HS-27A (cell line): ENCODE data around the gene SIAH1.
"Not testable (repeated sequence)": the region's sequence is repeated elsewhere in the genome, so short reads cannot be mapped to it uniquely, and the experiment has no call there.

Source experiments
- DNase-seq: peaks from one replicate; pipeline ENCODE4 v3.0.0-alpha.2; 2012; ENCODE audit warnings: low read depth, missing footprints

The SIAH1 gene

DNA sequence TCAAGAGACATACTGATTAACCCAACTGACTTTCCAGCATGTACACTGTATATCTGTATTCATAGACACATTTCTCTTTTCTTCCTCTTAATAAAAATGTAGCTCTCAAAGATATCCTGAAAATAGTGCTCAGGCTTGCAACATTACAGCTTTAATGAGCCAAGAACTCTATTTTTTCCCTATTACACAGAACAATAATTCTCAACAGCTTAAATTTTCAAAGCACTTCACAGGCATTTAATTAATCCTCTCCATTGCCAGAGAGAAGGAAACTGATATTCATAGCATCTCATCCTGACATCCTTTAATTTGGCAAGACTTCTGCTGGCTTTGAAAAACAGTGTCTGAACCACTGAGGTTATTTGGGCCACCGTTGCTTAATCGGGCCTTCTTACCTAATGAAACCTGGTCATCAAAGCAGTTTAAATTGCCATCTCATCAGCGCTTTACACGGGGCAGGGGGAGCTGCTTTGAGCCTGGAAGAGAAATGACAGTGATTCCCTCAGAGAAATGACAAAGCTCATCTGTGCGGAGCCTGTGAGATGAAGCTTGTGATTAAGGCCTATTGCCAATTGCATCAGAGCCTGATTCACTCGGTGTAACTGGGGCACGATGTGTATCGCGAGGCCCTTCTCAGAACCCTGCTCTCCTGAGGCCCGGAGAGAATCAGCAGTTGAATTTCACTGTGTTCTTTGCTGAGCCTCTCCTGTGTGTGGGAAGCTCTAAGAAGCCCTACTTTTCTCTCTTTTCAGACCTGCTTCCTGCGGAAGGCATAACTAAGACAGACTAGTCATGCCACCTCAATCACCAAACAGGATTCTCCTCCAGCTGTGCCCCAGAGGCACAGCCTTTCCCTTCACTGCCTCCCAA lies 8.5 kb upstream of the SIAH1 start:
- DNase-seq, result no peak

- DNase-seq, result no peak
Observed at GRCh38 chr16:48392407-48392806, 7.2 kb upstream of the SIAH1 start.

GRCh38 chr16:48386559-48387312 lies 1.5 kb upstream of the SIAH1 start:
- no peak for DNase-seq

DNA sequence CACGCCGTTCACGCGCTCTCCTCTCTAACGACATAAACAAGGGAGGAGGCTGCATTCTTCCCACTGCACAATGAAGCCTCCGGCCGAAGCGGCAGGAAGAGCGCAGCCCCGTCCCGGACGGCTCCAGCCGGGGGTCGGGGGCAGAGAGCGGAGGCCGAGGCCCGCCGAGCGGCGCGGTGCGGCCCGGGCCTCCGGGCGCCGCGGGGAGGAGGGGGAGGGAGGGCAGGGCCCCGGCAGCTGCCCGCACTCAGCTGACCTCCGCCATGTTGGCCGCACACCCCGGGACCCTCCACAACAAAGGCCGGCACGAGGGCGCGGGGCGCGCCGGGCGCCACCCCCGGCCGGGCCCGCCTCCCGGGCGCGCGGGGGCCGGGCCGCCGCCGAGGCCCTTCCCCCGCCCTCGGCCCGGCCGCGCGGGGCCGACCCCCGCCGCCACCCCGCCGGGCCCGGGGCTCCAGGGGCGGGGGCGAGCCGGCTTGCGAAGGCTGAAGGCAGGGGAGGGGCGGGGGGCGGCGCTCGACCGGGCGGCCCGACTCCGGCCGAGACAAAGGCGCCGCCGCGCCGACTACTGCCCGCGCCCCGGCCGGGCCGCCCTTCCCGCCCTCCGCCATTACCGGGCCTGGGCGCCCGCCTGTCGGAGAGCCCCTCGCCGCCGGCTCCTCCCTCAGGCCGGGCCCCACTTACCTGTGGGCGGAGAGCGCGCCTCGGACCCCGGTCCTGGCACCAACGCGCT lies 527 bp downstream of the SIAH1 start:
- DNase-seq, result no peak

DNA sequence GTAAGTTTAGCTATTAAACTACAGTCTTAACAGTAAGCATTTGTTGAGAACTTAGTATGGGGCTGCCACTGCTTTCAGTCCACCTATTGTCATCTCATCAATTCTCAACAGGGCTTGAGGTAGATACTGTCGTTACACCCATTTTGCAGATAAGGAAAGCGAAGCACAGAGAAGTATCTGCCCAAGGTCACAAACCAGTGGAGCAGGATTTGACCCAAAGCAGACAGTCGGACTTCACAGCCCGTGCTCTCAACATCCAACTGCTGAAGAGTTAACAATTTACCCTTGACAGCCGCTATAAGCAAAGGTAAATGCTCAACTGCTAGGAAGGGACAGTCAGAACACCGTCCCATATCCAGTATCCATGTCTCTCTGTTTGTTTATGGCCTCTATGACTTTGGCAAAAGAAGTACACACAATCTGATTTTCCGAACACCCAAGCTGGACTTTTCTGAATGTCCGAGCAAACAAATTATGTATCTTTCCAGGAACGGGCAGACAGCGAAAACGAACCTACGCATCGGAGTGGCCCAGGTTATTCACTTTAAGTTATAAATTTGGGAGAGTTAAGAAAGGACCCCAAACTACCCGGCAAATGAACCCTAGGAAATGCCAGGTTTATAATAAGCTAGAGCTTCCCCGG lies 1.2 kb downstream of the SIAH1 start:
- DNase-seq, result no peak

- DNase-seq, result no peak
Observed at GRCh38 chr16:48383009-48383876, 2.0 kb downstream of the SIAH1 start.

GRCh38 chr16:48382131-48382530 lies 3.1 kb downstream of the SIAH1 start:
- no peak for DNase-seq

DNA sequence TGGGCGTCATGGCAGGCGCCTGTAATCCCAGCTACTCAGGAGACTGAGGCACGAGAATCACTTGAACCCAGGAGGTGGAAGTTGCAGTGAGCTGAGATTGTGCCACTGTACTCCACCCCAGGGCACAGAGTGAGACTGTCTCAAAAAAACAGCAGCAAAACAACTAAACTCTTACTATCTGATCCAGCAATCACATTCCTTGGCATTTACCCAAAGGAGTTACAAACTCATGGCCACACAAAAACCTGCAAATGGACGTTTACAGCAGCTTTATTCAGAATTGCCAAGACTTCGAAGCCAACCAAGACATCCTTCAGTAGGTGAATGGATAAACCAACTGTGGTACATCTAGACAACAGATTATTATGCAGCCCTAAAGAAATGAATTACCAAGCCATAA lies 4.0 kb downstream of the SIAH1 start:
- no peak for DNase-seq

DNA sequence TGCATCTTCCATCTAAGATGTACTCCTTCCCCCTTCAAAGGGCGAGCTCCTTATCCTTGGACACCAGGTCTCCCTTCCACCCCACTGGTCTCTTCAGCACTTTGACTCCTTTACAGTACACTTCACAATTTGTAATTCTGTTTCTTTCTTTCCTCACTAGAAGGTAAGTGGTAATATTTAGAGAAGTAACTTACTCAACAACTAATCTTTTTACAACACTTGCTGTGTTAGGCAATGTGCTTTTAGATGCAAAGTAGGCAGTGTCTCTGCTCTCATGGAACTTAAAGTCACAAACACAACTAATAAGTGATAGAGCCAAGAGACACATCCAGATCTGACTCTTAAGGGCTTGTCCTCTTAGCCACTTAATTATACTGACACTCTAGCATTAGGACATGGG lies 6.4 kb downstream of the SIAH1 start:
- no peak for DNase-seq

GRCh38 chr16:48378276-48378675 lies 6.9 kb downstream of the SIAH1 start:
- DNase-seq, result no peak

GRCh38 chr16:48377301-48377700 lies 7.9 kb downstream of the SIAH1 start:
- not testable (repeated sequence) for DNase-seq

DNA sequence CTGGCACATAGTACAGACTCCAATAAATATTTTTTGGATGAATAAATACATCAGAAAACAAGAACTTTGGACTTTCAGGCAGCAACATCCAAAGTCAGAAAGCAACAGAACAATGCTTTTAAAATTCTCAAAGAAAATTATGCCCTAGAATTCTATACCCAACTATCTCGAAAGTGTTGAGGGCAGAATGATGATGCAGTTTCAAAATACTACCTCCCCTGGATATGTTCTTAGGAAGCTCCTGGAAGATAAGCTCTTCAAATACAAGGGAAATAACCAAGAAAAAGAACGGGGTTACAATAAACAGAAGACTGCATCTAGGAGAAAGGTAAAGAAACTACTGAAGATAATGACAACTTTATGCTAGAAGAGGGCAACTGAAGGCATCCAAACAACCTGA lies 11.0 kb downstream of the SIAH1 start:
- no peak for DNase-seq

DNA sequence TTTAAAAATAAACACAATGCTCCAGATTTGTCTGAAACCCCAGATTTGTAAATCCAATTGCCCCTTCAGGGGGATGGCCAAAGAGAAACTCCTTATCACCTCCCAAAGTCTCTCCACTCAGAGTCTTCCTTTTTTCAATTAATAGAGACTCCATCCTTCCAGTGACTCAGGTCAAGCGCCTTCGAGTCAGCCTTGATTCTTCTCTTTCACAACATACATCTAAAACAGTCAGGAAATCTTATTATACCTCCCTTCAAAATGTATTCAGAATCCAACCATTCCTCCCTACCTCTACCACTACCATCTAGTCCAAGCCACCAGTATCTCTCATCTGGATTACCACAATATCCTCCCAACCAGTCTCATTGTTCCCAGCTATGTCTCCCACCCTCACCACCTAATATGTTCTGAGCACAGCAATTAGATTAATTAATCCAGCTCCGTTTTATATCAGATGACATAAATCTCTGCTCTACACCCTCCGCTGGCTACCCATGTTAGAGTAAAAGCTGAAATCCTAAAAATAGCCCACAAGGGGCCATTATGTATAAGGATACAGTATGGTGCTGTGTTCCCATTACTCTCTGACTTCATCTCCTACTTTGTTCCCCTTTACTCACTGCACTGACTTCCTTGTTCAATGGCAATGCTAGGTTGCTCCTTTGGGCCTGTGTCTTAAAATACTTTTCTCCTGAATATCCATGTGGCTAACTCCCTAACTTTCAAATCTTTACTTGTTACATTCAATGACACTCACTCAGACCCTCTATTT lies 11.8 kb downstream of the SIAH1 start:
- DNase-seq, result no peak

DNA sequence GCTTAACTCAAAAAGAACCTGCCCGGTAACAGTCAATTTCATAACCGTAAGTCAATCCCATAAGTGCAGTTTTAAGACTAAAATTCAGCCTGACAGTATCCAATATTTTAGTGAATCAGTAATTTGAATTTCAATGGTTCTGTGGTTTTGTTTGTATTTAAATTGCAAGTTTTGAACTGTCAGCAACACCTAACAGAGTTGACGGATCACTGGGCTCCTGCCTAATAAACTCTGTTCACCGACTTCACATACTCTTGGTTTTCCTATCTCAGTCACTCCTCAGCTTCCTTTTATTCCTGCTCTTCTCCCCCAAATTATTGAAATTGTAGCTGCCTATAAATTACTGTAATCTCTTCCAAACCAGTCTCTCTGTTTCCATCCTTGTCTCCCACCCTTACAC lies 12.5 kb downstream of the SIAH1 start:
- no peak for DNase-seq

DNA sequence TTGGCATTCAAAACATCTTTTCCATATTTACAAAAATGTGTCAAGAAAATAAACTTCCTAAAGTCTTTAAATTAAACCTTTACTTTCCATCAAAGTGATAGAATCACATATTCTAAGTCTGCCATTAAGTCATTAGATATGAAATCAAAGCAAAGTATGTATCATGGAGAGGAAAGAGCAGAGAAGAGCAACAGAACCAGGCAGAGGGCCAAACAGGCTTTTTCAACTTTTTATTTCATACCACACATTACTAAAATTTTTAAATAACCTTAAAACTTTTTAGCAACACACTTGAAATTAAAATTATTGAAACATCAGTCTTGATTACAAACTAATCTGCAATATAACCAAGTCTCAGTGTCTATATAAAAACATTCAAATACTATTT lies 13.8 kb downstream of the SIAH1 start:
- no peak for DNase-seq

GRCh38 chr16:48370668-48371392 lies 14.4 kb downstream of the SIAH1 start:
- not testable (repeated sequence) for DNase-seq

GRCh38 chr16:48370229-48370628 lies 15.0 kb downstream of the SIAH1 start:
- DNase-seq, result no peak

- no peak for DNase-seq
Observed at GRCh38 chr16:48369765-48370164, 15.4 kb downstream of the SIAH1 start.

- no peak for DNase-seq
Observed at GRCh38 chr16:48367441-48368049, 17.7 kb downstream of the SIAH1 start.
